HG03025 (cell line): ENCODE data around the gene MAML1.
"Not testable (repeated sequence)": the region's sequence is repeated elsewhere in the genome, so short reads cannot be mapped to it uniquely, and the experiment has no call there.

Experiments
- ATAC-seq: cut with Tn5 transposase; IDR thresholded peaks from one replicate; pipeline ENCODE4 v1.9.1; 2021; ENCODE audit warnings: mild to moderate bottlenecking, moderate library complexity; ENCODE audit not compliant: unreplicated experiment, low FRiP score

The MAML1 gene

GRCh38 chr5:179789278-179789677 is 56.7 kb downstream of the MAML1 start:
- not testable (repeated sequence) for ATAC-seq

DNA sequence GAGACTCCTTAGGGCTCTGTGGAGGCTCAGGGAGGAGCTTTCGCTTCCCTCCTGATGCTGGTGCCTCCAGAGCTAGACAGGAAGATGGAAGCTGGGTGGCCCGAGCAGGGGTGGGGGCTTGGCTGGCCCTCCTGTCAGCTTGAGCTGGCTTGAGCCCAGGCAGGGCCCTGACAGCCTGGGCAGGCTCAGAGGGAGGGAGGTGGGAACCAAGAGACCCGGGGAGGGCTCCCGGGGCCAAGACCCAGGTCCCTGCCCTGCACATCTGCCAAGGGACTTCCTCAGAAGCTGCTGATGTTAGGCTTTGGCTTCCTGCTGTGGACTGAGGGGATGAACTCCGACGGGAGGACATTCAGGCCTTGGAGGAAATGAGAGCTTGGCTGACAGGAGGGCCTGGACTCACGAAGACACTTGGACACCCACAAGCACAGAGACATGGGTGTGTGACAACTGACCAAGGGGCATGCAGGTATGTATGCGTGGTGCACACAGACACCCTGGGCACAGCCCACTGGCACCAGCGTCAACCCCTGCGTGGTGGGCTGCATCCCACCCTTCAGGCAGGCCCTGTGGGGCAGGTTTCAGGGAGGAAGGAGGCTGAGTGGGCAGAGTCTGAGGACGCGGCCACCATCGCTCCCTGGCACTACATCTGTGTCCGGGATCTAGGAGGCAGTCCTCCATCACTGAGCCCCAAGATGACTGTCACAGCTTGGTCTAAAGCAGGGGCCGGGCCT is 59.4 kb downstream of the MAML1 start:
- ATAC-seq: no peak

- ATAC-seq: no peak
Observed at GRCh38 chr5:179792612-179793467, 60.2 kb downstream of the MAML1 start.

DNA sequence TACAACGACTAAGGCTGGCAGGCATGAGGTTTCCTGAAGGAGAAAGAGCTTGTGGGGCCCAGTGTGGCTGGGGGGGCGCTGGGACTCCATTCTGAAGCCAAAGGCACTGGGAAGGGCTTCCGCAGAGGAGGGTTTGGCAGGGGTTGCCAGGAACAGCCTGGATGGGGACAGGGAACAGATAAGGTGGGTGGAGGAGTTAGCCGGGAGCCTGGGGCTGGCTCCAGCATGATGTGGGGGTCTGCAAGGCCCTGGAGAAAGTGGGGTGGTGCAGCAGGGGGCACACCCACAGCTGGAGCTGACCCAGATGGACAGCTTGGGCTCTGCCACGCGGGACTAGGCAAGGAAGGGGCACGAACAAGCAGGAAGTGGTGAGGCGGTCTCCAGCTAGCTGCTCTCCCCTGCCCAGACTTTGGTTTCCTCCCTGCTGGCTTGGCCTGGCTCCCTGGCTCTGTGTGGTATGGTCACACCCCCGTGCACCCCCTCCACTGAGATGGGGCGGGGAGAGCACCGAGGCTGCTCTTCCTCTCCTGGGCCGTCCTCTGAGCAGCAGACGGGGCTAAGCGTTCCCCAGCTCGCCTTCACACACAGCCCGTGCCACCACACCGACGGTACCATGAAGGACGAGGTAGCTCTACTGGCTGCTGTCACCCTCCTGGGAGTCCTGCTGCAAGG is 61.0 kb downstream of the MAML1 start, which contains the start of gene LTC4S:
Gene LTC4S, plus strand, starts transcription at position 519 of the 672 bp plus-strand sequence. Its CDS starts 95 bp downstream, at position 614.
- ATAC-seq: no peak

DNA sequence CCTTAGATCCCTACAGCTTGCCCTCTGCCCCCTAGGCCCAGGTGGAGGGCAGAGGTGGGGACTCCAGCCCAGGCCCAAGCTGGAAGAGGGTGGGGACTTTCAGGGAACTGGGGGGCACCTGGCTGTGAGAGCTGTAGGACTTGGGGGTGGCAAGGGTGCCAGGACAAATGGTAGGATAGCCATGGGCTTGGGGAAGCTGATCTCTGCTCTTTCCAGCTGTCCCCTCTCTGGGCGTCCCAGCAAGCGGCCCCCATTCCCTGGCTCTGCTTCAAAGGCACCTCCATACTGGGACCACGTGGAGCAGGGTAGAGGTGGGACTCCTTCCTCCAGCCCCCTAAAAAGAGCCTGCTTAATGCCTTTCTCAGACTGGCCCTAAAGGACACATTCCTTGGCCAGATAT is 61.5 kb downstream of the MAML1 start:
- no peak for ATAC-seq

GRCh38 chr5:179794575-179794974 is 62.0 kb downstream of the MAML1 start:
- ATAC-seq: no peak

- peak; percentile 5 for ATAC-seq
Observed at GRCh38 chr5:179795049-179795862, 62.6 kb downstream of the MAML1 start.

DNA sequence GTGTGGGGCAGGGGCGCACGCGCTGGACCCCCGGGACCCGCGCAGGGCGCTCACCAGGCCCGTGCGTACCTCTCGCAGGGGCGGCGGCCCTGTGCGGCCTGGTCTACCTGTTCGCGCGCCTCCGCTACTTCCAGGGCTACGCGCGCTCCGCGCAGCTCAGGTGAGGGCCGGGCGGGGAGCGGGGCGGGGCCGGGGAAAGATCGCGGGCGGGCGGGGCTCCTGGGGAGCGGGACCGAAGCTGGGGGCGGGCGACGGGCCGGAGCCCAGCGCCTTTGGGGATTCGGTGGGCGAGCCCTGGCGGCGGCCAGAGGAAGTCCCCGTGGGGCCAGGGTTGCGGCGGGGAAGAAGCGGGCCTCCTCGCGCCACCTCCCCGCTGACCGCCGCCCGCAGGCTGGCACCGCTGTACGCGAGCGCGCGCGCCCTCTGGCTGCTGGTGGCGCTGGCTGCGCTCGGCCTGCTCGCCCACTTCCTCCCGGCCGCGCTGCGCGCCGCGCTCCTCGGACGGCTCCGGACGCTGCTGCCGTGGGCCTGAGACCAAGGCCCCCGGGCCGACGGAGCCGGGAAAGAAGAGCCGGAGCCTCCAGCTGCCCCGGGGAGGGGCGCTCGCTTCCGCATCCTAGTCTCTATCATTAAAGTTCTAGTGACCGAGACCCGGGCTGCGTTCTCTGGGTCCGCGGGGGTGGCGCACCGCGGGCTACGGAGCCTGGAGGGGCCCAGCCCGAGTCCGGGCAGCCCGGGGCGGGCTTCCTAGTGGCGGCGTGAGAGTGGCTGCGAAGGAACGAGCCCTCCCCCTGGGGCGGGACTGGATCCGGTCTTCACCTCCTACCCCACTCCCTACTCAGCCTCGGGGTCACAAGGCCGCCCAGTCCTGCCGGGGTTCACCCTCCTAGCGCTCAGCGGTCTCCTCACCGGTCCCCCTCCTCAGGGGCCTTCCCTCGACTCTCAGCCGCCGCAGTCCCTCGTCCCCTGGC is 63.5 kb downstream of the MAML1 start:
- ATAC-seq: peak; percentile 68

GRCh38 chr5:179796877-179797608 is 64.4 kb downstream of the MAML1 start:
- ATAC-seq: no peak

GRCh38 chr5:179797741-179798140 is 65.1 kb downstream of the MAML1 start:
- ATAC-seq: no peak

DNA sequence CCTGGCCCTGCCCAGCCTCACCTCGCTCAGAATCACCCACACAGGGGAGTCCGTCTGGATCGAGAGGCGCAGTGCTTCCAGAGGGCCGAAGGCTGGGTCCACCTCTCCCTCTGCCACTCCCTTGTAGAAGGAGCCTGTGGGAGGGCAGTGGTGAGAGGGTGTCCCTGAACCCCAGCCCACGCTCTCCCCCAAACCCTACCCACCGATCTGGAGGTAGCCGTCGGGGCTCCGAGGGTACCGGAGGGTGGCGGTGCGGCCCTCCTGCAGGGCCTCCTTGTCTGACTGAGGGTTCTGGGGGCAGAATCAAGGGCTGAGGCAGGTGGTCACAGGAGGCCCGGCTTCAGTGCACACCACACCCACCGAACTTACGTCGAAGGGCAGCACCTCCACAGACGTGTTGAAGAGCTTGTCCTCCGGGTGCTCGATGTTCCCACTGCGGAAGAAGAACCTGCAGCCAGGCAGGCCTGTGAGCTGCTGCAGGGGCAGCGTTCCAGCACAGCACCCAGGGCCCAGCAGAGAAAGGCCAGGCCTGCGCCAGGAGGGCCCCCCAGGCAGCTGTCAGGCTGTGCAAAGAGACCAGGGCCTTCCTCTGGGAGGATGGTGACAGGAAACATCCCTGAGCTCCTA is 65.6 kb downstream of the MAML1 start:
- ATAC-seq: no peak

DNA sequence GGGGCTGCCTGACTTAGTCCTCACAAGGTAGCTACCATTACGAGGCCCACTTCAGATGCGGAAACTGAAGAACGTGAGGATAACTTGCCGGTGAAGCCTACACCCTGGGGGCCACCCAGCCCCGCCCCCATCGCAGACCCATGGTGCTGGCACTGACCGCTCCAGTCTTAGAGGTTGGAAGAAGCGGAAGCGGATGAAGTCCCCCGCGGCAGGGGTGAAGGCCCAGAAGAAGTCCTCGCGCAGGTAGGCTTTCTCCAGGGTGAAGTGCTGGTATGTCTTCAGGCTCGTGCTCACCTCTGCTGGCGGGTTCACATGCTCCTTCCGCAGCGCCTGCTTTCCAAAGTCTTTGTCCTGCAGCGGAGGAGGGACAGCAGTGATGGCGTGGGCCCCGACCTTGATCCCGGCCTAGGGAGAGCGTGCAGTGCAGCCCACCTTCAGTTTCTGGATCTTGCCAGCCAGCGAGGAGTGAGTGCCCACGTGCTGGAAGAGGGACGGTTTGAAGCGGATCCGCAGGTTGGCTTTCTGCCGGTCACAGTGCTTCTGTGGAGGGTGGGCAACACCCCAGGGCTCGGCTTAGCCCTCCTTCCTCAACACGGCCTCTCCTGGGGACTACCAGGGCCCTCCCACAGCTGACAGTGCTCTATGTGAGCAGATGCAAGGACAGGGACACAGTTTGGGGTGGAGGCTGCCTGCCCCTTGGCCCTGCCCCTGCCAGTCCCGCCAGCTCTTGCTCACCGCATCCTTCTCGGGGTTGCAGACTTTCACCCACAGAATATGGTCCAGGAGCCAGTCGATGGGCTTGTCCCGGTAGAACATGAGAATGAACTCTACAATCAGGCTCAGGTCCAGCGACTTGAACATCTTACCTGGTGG is 66.4 kb downstream of the MAML1 start:
- ATAC-seq: no peak

GRCh38 chr5:179799644-179799973 is 67.0 kb downstream of the MAML1 start:
- ATAC-seq: no peak

GRCh38 chr5:179800071-179800695 is 67.6 kb downstream of the MAML1 start:
- no peak for ATAC-seq

- no peak for ATAC-seq
Observed at GRCh38 chr5:179800696-179801201, 68.1 kb downstream of the MAML1 start.
